Mesendoderm (in vitro differentiated cells): ENCODE data around the gene IFNL1.

Experiments
- DNase-seq: peaks from one replicate; pipeline ENCODE4 v3.0.0; 2013
- H2AK5ac ChIP-seq: 2 replicates; pipeline ENCODE4 v1.6.1; 2013; ENCODE audit warnings: low read length, inconsistent platforms
- H2BK120ac ChIP-seq: 2 replicates; pipeline ENCODE4 v1.6.1; 2013; ENCODE audit warnings: low read depth, mild to moderate bottlenecking, low read length, moderate library complexity, mixed read lengths
- H2BK15ac ChIP-seq: replicated peaks from 2 replicates; pipeline ENCODE4 v1.6.1; 2013; ENCODE audit warnings: low read depth, mild to moderate bottlenecking, moderate library complexity
- H2BK5ac ChIP-seq: 2 replicates; pipeline ENCODE4 v1.6.1; 2013; ENCODE audit warnings: low read length, inconsistent platforms
- H3K18ac ChIP-seq: 2 replicates; pipeline ENCODE4 v1.6.1; 2013; ENCODE audit warnings: mild to moderate bottlenecking, low read length, mixed read lengths
- H3K23ac ChIP-seq: one replicate; pipeline ENCODE4 v1.6.1; 2013; ENCODE audit warnings: low read length
- H3K27ac ChIP-seq: 2 replicates; pipeline ENCODE4 v1.5.1; 2013; ENCODE audit warnings: low read depth, mild to moderate bottlenecking, inconsistent platforms, low read length, moderate library complexity
- H3K27me3 ChIP-seq: 2 replicates; pipeline ENCODE4 v1.6.1; 2013; ENCODE audit warnings: low read length, control low read depth, mild to moderate bottlenecking, inconsistent platforms; ENCODE audit not compliant: insufficient read depth, poor library complexity
- H3K36me3 ChIP-seq: 2 replicates; pipeline ENCODE4 v1.6.1; 2013; ENCODE audit warnings: low read length, inconsistent platforms; ENCODE audit not compliant: control insufficient read depth, insufficient read depth
- H3K4ac ChIP-seq: one replicate; pipeline ENCODE4 v1.6.1; 2013; ENCODE audit warnings: low read depth, mild to moderate bottlenecking, low read length, moderate library complexity
- H3K4me1 ChIP-seq: 2 replicates; pipeline ENCODE4 v1.6.1; 2013; ENCODE audit warnings: low read depth, low read length, inconsistent platforms; ENCODE audit not compliant: control insufficient read depth
- H3K4me2 ChIP-seq: 2 replicates; pipeline ENCODE4 v1.6.1; 2013; ENCODE audit warnings: low read length
- H3K4me3 ChIP-seq: 2 replicates; pipeline ENCODE4 v1.5.1; 2013; ENCODE audit warnings: mild to moderate bottlenecking, low read length
- H3K56ac ChIP-seq: one replicate; pipeline ENCODE4 v1.6.1; 2013; ENCODE audit warnings: low read length
- H3K79me1 ChIP-seq: 2 replicates; pipeline ENCODE4 v1.6.1; 2013; ENCODE audit warnings: low read length, inconsistent platforms
- H3K79me2 ChIP-seq: 2 replicates; pipeline ENCODE4 v1.6.1; 2013; ENCODE audit warnings: mild to moderate bottlenecking, low read length; ENCODE audit not compliant: control insufficient read depth, insufficient read depth
- H3K9ac ChIP-seq: 2 replicates; pipeline ENCODE4 v1.6.1; 2013; ENCODE audit warnings: low read length, inconsistent platforms
- H4K5ac ChIP-seq: one replicate; pipeline ENCODE4 v1.6.1; 2013; ENCODE audit warnings: low read length
- H4K8ac ChIP-seq: one replicate; pipeline ENCODE4 v1.6.1; 2013; ENCODE audit warnings: low read depth, mild to moderate bottlenecking, control low read depth, low read length, moderate library complexity
- WGBS: extraction: QIAGEN DNeasy Blood & Tissue Kit; methylation state at CpG from one replicate; pipeline ENCODE4 v1.1.7; 2013; ENCODE audit warnings: low lambda C conversion rate, missing lambda C conversion rate; ENCODE audit not compliant: insufficient coverage; ENCODE audit errors: extremely low coverage; 5-methylcytosine and 5-hydroxymethylcytosine counted together

The IFNL1 gene

DNA sequence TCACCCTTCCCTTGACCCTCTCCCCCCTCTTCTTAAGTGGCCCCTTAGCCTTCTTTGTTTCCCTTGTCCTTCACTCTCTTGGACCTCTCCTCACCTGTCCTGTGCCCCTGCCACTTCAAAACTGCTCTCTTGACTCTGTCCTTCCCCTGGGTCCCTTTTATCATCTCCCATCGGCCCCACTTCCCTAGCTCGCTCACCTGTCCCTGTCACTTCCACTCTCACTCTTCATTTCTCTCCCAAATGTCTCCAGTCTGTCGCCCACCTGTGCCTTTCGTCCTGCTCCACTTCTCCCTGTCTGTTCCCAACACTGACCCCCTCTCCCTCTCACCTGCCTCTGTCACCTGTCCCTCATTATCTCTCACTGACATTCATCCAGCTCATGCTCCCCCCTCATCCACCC, 699 bp downstream of the IFNL1 start:
- no CpG with 5 or more reads among the region's 4 CpGs for WGBS

DNA sequence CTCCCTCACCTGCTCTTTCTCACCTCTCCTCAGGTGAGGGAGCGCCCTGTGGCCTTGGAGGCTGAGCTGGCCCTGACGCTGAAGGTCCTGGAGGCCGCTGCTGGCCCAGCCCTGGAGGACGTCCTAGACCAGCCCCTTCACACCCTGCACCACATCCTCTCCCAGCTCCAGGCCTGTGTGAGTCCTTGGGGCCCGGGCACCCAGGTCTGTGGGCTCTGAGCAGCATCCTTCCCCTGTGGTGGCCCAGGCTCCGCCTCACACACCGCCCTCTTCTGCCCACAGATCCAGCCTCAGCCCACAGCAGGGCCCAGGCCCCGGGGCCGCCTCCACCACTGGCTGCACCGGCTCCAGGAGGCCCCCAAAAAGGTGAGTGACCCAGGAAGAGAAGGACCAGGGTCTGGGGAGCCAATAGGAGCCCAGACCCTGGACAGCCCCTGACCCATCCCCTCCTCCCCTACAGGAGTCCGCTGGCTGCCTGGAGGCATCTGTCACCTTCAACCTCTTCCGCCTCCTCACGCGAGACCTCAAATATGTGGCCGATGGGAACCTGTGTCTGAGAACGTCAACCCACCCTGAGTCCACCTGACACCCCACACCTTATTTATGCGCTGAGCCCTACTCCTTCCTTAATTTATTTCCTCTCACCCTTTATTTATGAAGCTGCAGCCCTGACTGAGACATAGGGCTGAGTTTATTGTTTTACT, 1.9 kb downstream of the IFNL1 start:
- no peak overlapping the region for H2AK5ac ChIP-seq
- WGBS, result no CpG with 5 or more reads among the region's 17 CpGs
- no peak overlapping the region for H2BK5ac ChIP-seq

More for the DNA sequence above, 699 bp downstream of the IFNL1 start:
- no peak for DNase-seq
- Histone ChIP-seq H3K56ac (no peak overlapping the region), H3K18ac (no peak overlapping the region), H3K27ac (no peak overlapping the region), H3K4me1 (no peaks in the 10 kb centered on the region), H4K8ac (no peak overlapping the region), H3K79me1 (no peaks in the 10 kb centered on the region), H3K23ac (no peak overlapping the region), H3K79me2 (no peaks in the 10 kb centered on the region), H2AK5ac (no peak overlapping the region), H2BK15ac (no peak overlapping the region), H2BK120ac (no peak overlapping the region), H3K4me2 (no peak overlapping the region), H3K27me3 (no peaks in the 10 kb centered on the region), H3K9ac (no peak overlapping the region), H2BK5ac (no peak overlapping the region), H4K5ac (no peak overlapping the region), H3K36me3 (no peaks in the 10 kb centered on the region), H3K4me3 (no peak overlapping the region), H3K4ac (no peak overlapping the region)

DNA sequence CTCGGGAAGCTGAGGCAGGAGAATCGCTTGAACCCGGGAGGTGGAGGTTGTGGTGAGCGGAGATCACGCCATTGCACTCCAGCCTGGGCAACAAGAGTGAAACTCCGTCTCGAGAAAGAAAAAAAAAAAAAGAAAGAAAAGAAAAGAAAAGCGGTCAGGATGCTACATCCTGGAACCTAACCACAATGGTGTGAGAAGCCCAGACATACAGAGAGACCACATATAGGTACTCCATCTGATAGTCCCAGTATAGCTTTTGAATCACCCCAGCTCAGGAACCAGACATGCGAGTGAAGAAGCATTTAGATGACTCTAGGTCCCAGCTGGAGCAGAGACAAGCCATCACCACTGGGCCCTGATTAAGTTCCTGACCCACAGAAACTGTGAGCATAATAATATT, 3.2 kb downstream of the IFNL1 start:
- H3K4me1 ChIP-seq, result peaks cover 1% of the 10 kb centered on the region
- no peak overlapping the region for H3K9ac ChIP-seq
- H2BK120ac ChIP-seq, result no peak overlapping the region
- H3K27me3 ChIP-seq, result no peaks in the 10 kb centered on the region
- no peak overlapping the region for H2BK5ac ChIP-seq
- no peak for DNase-seq
- H3K56ac ChIP-seq, result no peak overlapping the region
- H3K4me2 ChIP-seq, result no peak overlapping the region
- H3K79me1 ChIP-seq, result no peaks in the 10 kb centered on the region
- no peaks in the 10 kb centered on the region for H3K36me3 ChIP-seq
- no peak overlapping the region for H3K4me3 ChIP-seq
- no peak overlapping the region for H4K5ac ChIP-seq
- no peak overlapping the region for H4K8ac ChIP-seq
- no peak overlapping the region for H3K18ac ChIP-seq
- no peak overlapping the region for H3K27ac ChIP-seq
- no peak overlapping the region for H3K23ac ChIP-seq
- H2BK15ac ChIP-seq, result no peak overlapping the region
- WGBS, result no CpG with 5 or more reads among the region's 9 CpGs
- no peak overlapping the region for H3K4ac ChIP-seq
- no peak overlapping the region for H2AK5ac ChIP-seq
- no peaks in the 10 kb centered on the region for H3K79me2 ChIP-seq

More for the DNA sequence above, 1.9 kb downstream of the IFNL1 start:
- Histone ChIP-seq H3K23ac (no peak overlapping the region), H4K5ac (no peak overlapping the region), H3K36me3 (no peaks in the 10 kb centered on the region), H3K9ac (no peak overlapping the region), H3K4me2 (no peak overlapping the region), H3K79me2 (no peaks in the 10 kb centered on the region), H3K27me3 (no peaks in the 10 kb centered on the region), H3K4me3 (no peak overlapping the region), H2BK15ac (no peak overlapping the region), H3K18ac (no peak overlapping the region), H3K56ac (no peak overlapping the region), H4K8ac (no peak overlapping the region), H2BK120ac (no peak overlapping the region), H3K4ac (no peak overlapping the region), H3K27ac (no peak overlapping the region), H3K4me1 (no peaks in the 10 kb centered on the region), H3K79me1 (no peaks in the 10 kb centered on the region)
- no peak for DNase-seq

DNA sequence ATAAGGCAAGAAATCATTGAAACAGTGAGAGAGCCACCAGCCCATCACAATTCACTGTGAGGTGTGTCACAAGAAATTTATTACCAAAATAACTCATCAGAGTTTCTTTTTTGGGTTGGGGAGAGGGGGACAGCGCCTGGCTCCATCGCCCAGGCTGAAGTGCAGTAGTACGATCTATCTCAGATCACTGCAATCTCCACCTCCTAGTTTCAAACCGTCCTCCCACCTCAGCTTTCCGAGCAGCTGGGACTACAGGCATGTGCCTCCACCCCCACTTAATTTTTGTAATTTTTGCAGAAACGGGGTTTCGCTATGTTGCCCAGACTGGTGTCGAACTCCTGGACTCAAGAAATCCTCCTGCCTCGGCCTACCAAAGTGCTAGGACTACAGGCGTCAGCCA, 3.6 kb downstream of the IFNL1 start:
- Histone ChIP-seq H3K36me3 (no peaks in the 10 kb centered on the region), H3K79me2 (no peaks in the 10 kb centered on the region), H3K27me3 (no peaks in the 10 kb centered on the region), H3K4me3 (no peak overlapping the region), H2BK120ac (no peak overlapping the region), H4K5ac (no peak overlapping the region), H3K4me2 (no peak overlapping the region), H4K8ac (no peak overlapping the region), H2BK15ac (no peak overlapping the region), H3K4ac (no peak overlapping the region), H3K56ac (no peak overlapping the region), H3K79me1 (no peaks in the 10 kb centered on the region), H3K27ac (no peak overlapping the region), H3K18ac (no peak overlapping the region), H2AK5ac (no peak overlapping the region), H3K9ac (no peak overlapping the region), H2BK5ac (no peak overlapping the region), H3K23ac (no peak overlapping the region), H3K4me1 (peaks cover 1% of the 10 kb centered on the region)
- no peak for DNase-seq
- WGBS, result no CpG with 5 or more reads among the region's 10 CpGs

DNA sequence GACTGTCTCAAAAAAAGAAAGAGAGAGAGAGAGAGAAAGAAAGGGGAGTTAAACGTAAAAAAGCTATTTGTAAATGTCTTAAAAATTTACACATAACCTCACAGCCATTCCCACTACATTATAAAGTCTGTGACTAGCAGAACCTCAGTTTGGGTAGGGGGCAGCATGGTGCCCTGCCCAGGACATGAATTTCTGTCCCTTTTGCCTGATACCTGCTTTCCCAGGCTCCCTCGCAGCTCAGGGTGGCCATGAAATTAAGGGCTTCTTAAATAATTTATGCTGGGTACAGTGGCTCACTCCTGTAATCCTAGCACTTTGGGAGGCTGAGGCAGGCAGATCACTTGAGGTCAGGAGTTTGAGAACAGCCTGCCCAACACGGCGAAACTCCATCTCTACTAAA, 4.8 kb downstream of the IFNL1 start:
- Histone ChIP-seq H3K4me3 (no peak overlapping the region), H3K79me1 (no peaks in the 10 kb centered on the region), H3K79me2 (no peaks in the 10 kb centered on the region), H4K8ac (no peak overlapping the region), H2AK5ac (no peak overlapping the region), H3K23ac (no peak overlapping the region), H3K36me3 (no peaks in the 10 kb centered on the region), H2BK5ac (no peak overlapping the region), H2BK15ac (no peak overlapping the region), H4K5ac (no peak overlapping the region), H3K18ac (no peak overlapping the region), H3K4me1 (peaks cover 1% of the 10 kb centered on the region), H3K4me2 (no peak overlapping the region), H3K27me3 (no peaks in the 10 kb centered on the region), H3K56ac (no peak overlapping the region), H3K4ac (no peak overlapping the region), H2BK120ac (no peak overlapping the region), H3K9ac (no peak overlapping the region), H3K27ac (no peak overlapping the region)
- WGBS, result no CpG with 5 or more reads among the region's 4 CpGs
- no peak for DNase-seq

DNA sequence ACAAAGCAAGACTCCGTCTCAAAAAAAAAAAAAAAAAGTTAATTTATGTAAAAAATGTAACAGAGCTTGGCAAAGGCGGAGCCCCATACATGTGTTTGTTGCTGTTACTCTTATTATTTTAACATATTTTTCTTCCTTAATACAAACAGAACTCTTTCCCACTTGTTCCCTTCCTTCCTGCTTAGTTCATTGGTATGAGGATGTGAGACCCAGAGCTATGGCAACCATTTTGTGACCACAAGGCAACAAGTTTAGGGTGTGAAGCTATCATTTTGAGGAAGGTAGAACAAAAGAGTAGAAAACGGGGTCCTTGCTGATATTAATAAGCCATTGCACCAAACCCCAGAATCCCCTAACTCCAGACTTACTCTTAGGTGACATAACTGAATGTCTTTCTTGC, 5.4 kb downstream of the IFNL1 start:
- Histone ChIP-seq H3K4me1 (peaks cover 1% of the 10 kb centered on the region), H2BK15ac (no peak overlapping the region), H3K79me2 (no peaks in the 10 kb centered on the region), H3K4me2 (no peak overlapping the region), H3K23ac (no peak overlapping the region), H2BK120ac (no peak overlapping the region), H4K8ac (no peak overlapping the region), H3K18ac (no peak overlapping the region), H4K5ac (no peak overlapping the region), H2BK5ac (no peak overlapping the region), H2AK5ac (no peak overlapping the region), H3K27me3 (no peaks in the 10 kb centered on the region), H3K56ac (no peak overlapping the region), H3K4me3 (no peak overlapping the region), H3K36me3 (no peaks in the 10 kb centered on the region), H3K4ac (no peak overlapping the region), H3K79me1 (no peaks in the 10 kb centered on the region), H3K9ac (no peak overlapping the region), H3K27ac (no peak overlapping the region)
- no CpG with 5 or more reads among the region's 3 CpGs for WGBS
- no peak for DNase-seq
